IMR-90 (cell line): ENCODE results near the gene CHSY3. TPM values are rescaled to one million over a fixed set of nuclear protein-coding genes. Genes with fewer than 3 reads are reported as not detected.

Source experiments
- ATAC-seq: fragments of 200-7000 bp; cut with Tn5 transposase; 2 replicates; pipeline ENCODE4 v1.9.1; 2020; ENCODE audit warnings: low read depth, mild to moderate bottlenecking, moderate library complexity
- BruUV-seq: library from RNA; stranded (reverse); fragments of 400-500 nt; replicated peaks from 2 replicates; lab custom pipeline; 2021; lab: Mats Ljungman, UMichigan
- CTCF ChIA-PET: fragments of 300-600 bp; formaldehyde crosslinking; extraction: SDS; loops from one replicate; lab custom pipeline; 2021; ENCODE audit warnings: antibody characterized with exemption; lab: Yijun Ruan, JAX
- POLR2A ChIA-PET: fragments of 300-600 bp; sonication (Branson Sonifier 250); formaldehyde crosslinking; loops from one replicate; lab custom pipeline; 2022; ENCODE audit warnings: antibody characterized with exemption; ENCODE audit not compliant: unreplicated experiment; lab: Charles Lee
- DNase-seq: peaks from one replicate; pipeline ENCODE4 v3.0.0; 2013
- H2AFZ ChIP-seq: replicated peaks from 2 replicates; pipeline ENCODE3; 2013; ENCODE audit warnings: low read length, mild to moderate bottlenecking; ENCODE audit not compliant: poor library complexity
- H2AK5ac ChIP-seq: 2 replicates; pipeline ENCODE4 v1.6.1; 2013; ENCODE audit warnings: low read depth, low read length, inconsistent platforms
- H2AK9ac ChIP-seq: replicated peaks from 2 replicates; pipeline ENCODE3; 2013; ENCODE audit warnings: mild to moderate bottlenecking, low read depth, low read length, moderate library complexity; ENCODE audit not compliant: poor library complexity
- H2BK120ac ChIP-seq: 2 replicates; pipeline ENCODE4 v1.6.1; 2013; ENCODE audit warnings: low read depth, low read length, inconsistent platforms
- H2BK15ac ChIP-seq: 3 replicates; pipeline ENCODE4 v1.6.1; 2013; ENCODE audit warnings: low read depth, low read length, inconsistent platforms
- H2BK20ac ChIP-seq: 2 replicates; pipeline ENCODE4 v1.6.1; 2013; ENCODE audit warnings: low read depth, mild to moderate bottlenecking, inconsistent platforms, low read length, moderate library complexity
- H2BK5ac ChIP-seq: 2 replicates; pipeline ENCODE4 v1.6.1; 2013; ENCODE audit warnings: mild to moderate bottlenecking, low read depth, low read length, inconsistent platforms; ENCODE audit not compliant: poor library complexity, severe bottlenecking
- H3K14ac ChIP-seq: replicated peaks from 2 replicates; pipeline ENCODE4 v1.6.1; 2013; ENCODE audit warnings: low read depth, low read length, inconsistent platforms
- H3K18ac ChIP-seq: 2 replicates; pipeline ENCODE4 v1.6.1; 2013; ENCODE audit warnings: low read depth, low read length, control low read depth
- H3K23ac ChIP-seq: 2 replicates; pipeline ENCODE4 v1.6.1; 2013; ENCODE audit warnings: low read depth, low read length, inconsistent platforms
- H3K27ac ChIP-seq: 2 replicates; pipeline ENCODE4 v1.5.1; 2013; ENCODE audit warnings: mild to moderate bottlenecking, control low read depth, low read length; ENCODE audit not compliant: insufficient read depth
- H3K27me3 ChIP-seq: 2 replicates; pipeline ENCODE4 v1.6.1; 2013; ENCODE audit warnings: low read length; ENCODE audit not compliant: control insufficient read depth, insufficient read depth
- H3K36me3 ChIP-seq: 2 replicates; pipeline ENCODE4 v1.6.1; 2013; ENCODE audit warnings: low read length, mixed read lengths; ENCODE audit not compliant: control insufficient read depth, insufficient read depth
- H3K4ac ChIP-seq: 2 replicates; pipeline ENCODE4 v1.6.1; 2013; ENCODE audit warnings: low read depth, low read length, inconsistent platforms
- H3K4me1 ChIP-seq: 2 replicates; pipeline ENCODE4 v1.6.1; 2013; ENCODE audit warnings: low read length, mixed read lengths; ENCODE audit not compliant: control insufficient read depth, insufficient read depth
- H3K4me2 ChIP-seq: 2 replicates; pipeline ENCODE4 v1.6.1; 2013; ENCODE audit warnings: low read depth, mild to moderate bottlenecking, control low read depth, low read length, moderate library complexity
- H3K4me3 ChIP-seq: 2 replicates; pipeline ENCODE4 v1.5.1; 2013; ENCODE audit warnings: low read depth, mild to moderate bottlenecking, control low read depth, low read length, moderate library complexity; ENCODE audit not compliant: insufficient read depth
- H3K56ac ChIP-seq: 2 replicates; pipeline ENCODE4 v1.6.1; 2013; ENCODE audit warnings: low read length, inconsistent platforms; ENCODE audit not compliant: insufficient read depth; ENCODE audit errors: extremely low read depth
- H3K79me1 ChIP-seq, 2 experiments: 2 replicates each; pipeline ENCODE4 v1.6.1; 2013; ENCODE audit warnings: low read length in 2 of 2, inconsistent platforms in 1 of 2, low read depth in 1 of 2
- H3K9ac ChIP-seq: 2 replicates; pipeline ENCODE4 v1.6.1; 2013; ENCODE audit warnings: low read depth, low read length, control low read depth
- H3K9me1 ChIP-seq: 2 replicates; pipeline ENCODE4 v1.6.1; 2013; ENCODE audit warnings: low read length, inconsistent platforms; ENCODE audit not compliant: insufficient read depth
- H3K9me3 ChIP-seq: 2 replicates; pipeline ENCODE4 v1.6.1; 2013; ENCODE audit warnings: low read length; ENCODE audit not compliant: control insufficient read depth, insufficient read depth
- H4K20me1 ChIP-seq: 2 replicates; pipeline ENCODE4 v1.6.1; 2013; ENCODE audit warnings: low read length, inconsistent platforms; ENCODE audit not compliant: insufficient read depth
- H4K5ac ChIP-seq: 2 replicates; pipeline ENCODE4 v1.6.1; 2013; ENCODE audit warnings: mild to moderate bottlenecking, low read depth, low read length, control low read depth
- H4K8ac ChIP-seq, 2 experiments: 2 replicates each; pipeline ENCODE4 v1.6.1; 2013; ENCODE audit warnings: low read depth in 2 of 2, low read length in 2 of 2, control low read depth in 1 of 2, inconsistent platforms in 1 of 2
- H4K91ac ChIP-seq: 2 replicates; pipeline ENCODE4 v1.6.1; 2013; ENCODE audit warnings: low read depth, low read length, inconsistent platforms; ENCODE audit not compliant: insufficient read depth
- BHLHE40 ChIP-seq: fragments of 150-350 bp; IDR thresholded peaks from 2 replicates; pipeline ENCODE4 v1.6.1; 2016; ENCODE audit warnings: mild to moderate bottlenecking, low read depth, low read length
- CEBPB ChIP-seq: IDR thresholded peaks from 2 replicates; pipeline ENCODE4 v1.6.1; 2012; ENCODE audit warnings: low read depth, low read length, improper control_type of control experiment
- CHD1 ChIP-seq: IDR thresholded peaks from 2 replicates; pipeline ENCODE4 v1.6.1; 2012; ENCODE audit warnings: low read depth, low read length, improper control_type of control experiment
- FOS ChIP-seq: fragments of 150-350 bp; IDR thresholded peaks from 2 replicates; pipeline ENCODE4 v1.6.1; 2016; ENCODE audit warnings: low read depth, low read length
- MAFK ChIP-seq: IDR thresholded peaks from 2 replicates; pipeline ENCODE4 v1.6.1; 2012; ENCODE audit warnings: low read depth, low read length, improper control_type of control experiment
- MAZ ChIP-seq: IDR thresholded peaks from 2 replicates; pipeline ENCODE4 v1.6.1; 2012; ENCODE audit warnings: low read depth, mild to moderate bottlenecking, low read length, improper control_type of control experiment, moderate library complexity, borderline replicate concordance
- MXI1 ChIP-seq: IDR thresholded peaks from 2 replicates; pipeline ENCODE4 v1.6.1; 2012; ENCODE audit warnings: low read depth, mild to moderate bottlenecking, low read length, moderate library complexity, borderline replicate concordance
- NFE2L2 ChIP-seq: fragments of 150-350 bp; IDR thresholded peaks from 2 replicates; pipeline ENCODE4 v1.6.1; 2016; ENCODE audit warnings: low read depth, mild to moderate bottlenecking, low read length
- POLR2A ChIP-seq: IDR thresholded peaks from 2 replicates; pipeline ENCODE4 v1.6.1; 2012; ENCODE audit warnings: mild to moderate bottlenecking, low read depth, low read length
- RAD21 ChIP-seq: IDR thresholded peaks from 2 replicates; pipeline ENCODE4 v1.6.1; 2012; ENCODE audit warnings: low read length, improper control_type of control experiment
- RCOR1 ChIP-seq: IDR thresholded peaks from 2 replicates; pipeline ENCODE4 v1.6.1; 2012; ENCODE audit warnings: mild to moderate bottlenecking, low read length, improper control_type of control experiment; ENCODE audit not compliant: insufficient replicate concordance
- RFX5 ChIP-seq: IDR thresholded peaks from 2 replicates; pipeline ENCODE4 v1.8.0; 2012; ENCODE audit warnings: low read depth, mild to moderate bottlenecking, low read length, moderate library complexity
- SMC3 ChIP-seq: fragments of 150-350 bp; IDR thresholded peaks from 2 replicates; pipeline ENCODE4 v1.6.1; 2016; ENCODE audit warnings: low read depth, mild to moderate bottlenecking, antibody characterized with exemption, low read length, moderate library complexity
- WGBS, 2 experiments: methylation state at CpG; one replicate each; pipeline versions ENCODE4 v1.1.5 to v1.1.7; 2013; ENCODE audit warnings: missing lambda C conversion rate in 2 of 2; ENCODE audit not compliant: insufficient read length in 1 of 2; ENCODE audit errors: extremely low coverage in 2 of 2; 5-methylcytosine and 5-hydroxymethylcytosine counted together
- dilution Hi-C: fragments of 300-500 bp; cut with HindIII; formaldehyde crosslinking; loops from one replicate; pipeline ENCODE4 v1.14.3; 2018; ENCODE audit warnings: low sequenced_read_pairs; ENCODE audit not compliant: unreplicated experiment
- in situ Hi-C: fragments of 300-500 bp; cut with MboI; formaldehyde crosslinking; loops from 3 replicates; pipeline ENCODE4 v1.14.3; 2019; ENCODE audit warnings: low sequenced_read_pairs, inconsistent platforms, mixed read lengths
- intact Hi-C: fragments of 100-400 bp; cut with micrococcal nuclease; formaldehyde crosslinking; loops from 2 replicates; pipeline ENCODE4 v1.10.0; 2022
- polyA plus RNA-seq, 3 experiments: library from polyadenylated mRNA; depleted of rRNA; stranded (reverse); fragments of >200 nt; gene quantifications; 2 replicates each; pipeline ENCODE4 v1.2.3, GENCODE V29; 2012; ENCODE audit warnings: low replicate concordance in 1 of 3
- total RNA-seq: library from RNA; depleted of rRNA; stranded (reverse); fragments of >200 nt; gene quantifications from 2 replicates; pipeline ENCODE4 v1.2.3, GENCODE V29; 2012
- TF ChIP-seq, protein P1 (sequence below): fragments of 150-350 bp; IDR thresholded peaks from 2 replicates; pipeline ENCODE4 v1.6.1; 2016; ENCODE audit warnings: low read depth, mild to moderate bottlenecking, low read length, moderate library complexity, borderline replicate concordance
- TF ChIP-seq, protein P2 (sequence below): conservative IDR thresholded peaks from 2 replicates; pipeline ENCODE4 v1.5.1; 2012; ENCODE audit warnings: mild to moderate bottlenecking, low read depth, low read length, improper control_type of control experiment
- TF ChIP-seq, protein P3 (sequence below): fragments of 150-350 bp; IDR thresholded peaks from 2 replicates; pipeline ENCODE4 v1.6.1; 2017; ENCODE audit warnings: mild to moderate bottlenecking, antibody characterized with exemption, low read length, low read depth

CHSY3 gene
- total and polyA plus RNA-seq, 2 of the 4 experiments (the other 2 are of a cell fraction), result 0.62 to 1.3 TPM

DNA sequence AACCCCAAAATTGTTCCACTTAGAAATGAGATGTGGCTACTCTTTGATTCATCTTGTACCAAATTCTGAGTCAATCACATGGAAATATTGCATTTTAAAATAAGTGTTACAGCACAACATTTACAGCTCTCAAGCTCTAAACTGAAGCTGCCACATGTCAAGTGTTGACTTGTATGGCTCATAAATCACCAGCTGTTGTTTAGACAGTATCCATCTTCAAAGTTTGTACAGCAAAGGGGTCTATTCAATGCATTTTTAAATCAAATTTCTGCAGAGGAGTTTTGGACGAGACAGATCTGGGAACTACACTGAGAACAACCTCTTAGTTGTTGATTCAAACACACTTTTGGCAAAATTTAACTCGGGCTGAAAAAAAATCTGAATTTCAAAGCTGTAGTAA lies 31.4 kb downstream of the CHSY3 start:
- Histone ChIP-seq H3K9me1 (no peaks in the 10 kb centered on the region), H3K27ac (no peak overlapping the region), H3K23ac (no peak overlapping the region), H3K56ac (no peak overlapping the region), H2AK9ac (no peak overlapping the region), H3K9ac (no peak overlapping the region), H3K9me3 (no peaks in the 10 kb centered on the region), H3K4me3 (no peak overlapping the region), H3K4ac (no peak overlapping the region), H3K4me2 (no peak overlapping the region), H2BK5ac (no peak overlapping the region), H4K8ac (no peak overlapping the region), H3K36me3 (no peaks in the 10 kb centered on the region), H3K18ac (no peak overlapping the region), H4K91ac (no peak overlapping the region), H2BK20ac (no peak overlapping the region), H2AK5ac (no peak overlapping the region), H2AFZ (no peak overlapping the region), H3K79me1 (no peaks in the 10 kb centered on the region), H2BK15ac (no peak overlapping the region), H3K27me3 (no peaks in the 10 kb centered on the region), H4K5ac (no peak overlapping the region), H3K14ac (no peak overlapping the region), H2BK120ac (no peak overlapping the region), H3K4me1 (no peaks in the 10 kb centered on the region), H4K20me1 (no peaks in the 10 kb centered on the region)
- intact Hi-C loops (no loop called here), in situ Hi-C loops (no loop called here), dilution Hi-C loops (no loop called here)
- ChIA-PET POLR2A (interaction anchor here (0.6 kb wide), 1 partner anchor 35 kb away, joined by 3 read pairs; no protein-coding TSS in a partner anchor), CTCF (no interaction called here)
- no CpG with 5 or more reads among the region's 2 CpGs for WGBS, 2 experiments
- no TSS peak for BruUV-seq
- TF ChIP-seq, protein P1, sequence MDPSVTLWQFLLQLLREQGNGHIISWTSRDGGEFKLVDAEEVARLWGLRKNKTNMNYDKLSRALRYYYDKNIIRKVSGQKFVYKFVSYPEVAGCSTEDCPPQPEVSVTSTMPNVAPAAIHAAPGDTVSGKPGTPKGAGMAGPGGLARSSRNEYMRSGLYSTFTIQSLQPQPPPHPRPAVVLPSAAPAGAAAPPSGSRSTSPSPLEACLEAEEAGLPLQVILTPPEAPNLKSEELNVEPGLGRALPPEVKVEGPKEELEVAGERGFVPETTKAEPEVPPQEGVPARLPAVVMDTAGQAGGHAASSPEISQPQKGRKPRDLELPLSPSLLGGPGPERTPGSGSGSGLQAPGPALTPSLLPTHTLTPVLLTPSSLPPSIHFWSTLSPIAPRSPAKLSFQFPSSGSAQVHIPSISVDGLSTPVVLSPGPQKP, result no peak
- TF ChIP-seq POLR2A, result no peak
- TF ChIP-seq, protein P2, sequence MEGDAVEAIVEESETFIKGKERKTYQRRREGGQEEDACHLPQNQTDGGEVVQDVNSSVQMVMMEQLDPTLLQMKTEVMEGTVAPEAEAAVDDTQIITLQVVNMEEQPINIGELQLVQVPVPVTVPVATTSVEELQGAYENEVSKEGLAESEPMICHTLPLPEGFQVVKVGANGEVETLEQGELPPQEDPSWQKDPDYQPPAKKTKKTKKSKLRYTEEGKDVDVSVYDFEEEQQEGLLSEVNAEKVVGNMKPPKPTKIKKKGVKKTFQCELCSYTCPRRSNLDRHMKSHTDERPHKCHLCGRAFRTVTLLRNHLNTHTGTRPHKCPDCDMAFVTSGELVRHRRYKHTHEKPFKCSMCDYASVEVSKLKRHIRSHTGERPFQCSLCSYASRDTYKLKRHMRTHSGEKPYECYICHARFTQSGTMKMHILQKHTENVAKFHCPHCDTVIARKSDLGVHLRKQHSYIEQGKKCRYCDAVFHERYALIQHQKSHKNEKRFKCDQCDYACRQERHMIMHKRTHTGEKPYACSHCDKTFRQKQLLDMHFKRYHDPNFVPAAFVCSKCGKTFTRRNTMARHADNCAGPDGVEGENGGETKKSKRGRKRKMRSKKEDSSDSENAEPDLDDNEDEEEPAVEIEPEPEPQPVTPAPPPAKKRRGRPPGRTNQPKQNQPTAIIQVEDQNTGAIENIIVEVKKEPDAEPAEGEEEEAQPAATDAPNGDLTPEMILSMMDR, result no peak
- no peak for TF ChIP-seq RFX5
- no peak for TF ChIP-seq SMC3
- no peak for TF ChIP-seq NFE2L2
- TF ChIP-seq FOS, result no peak
- TF ChIP-seq CHD1, result no peak
- TF ChIP-seq, protein P3, sequence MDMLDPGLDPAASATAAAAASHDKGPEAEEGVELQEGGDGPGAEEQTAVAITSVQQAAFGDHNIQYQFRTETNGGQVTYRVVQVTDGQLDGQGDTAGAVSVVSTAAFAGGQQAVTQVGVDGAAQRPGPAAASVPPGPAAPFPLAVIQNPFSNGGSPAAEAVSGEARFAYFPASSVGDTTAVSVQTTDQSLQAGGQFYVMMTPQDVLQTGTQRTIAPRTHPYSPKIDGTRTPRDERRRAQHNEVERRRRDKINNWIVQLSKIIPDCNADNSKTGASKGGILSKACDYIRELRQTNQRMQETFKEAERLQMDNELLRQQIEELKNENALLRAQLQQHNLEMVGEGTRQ, result no peak
- TF ChIP-seq CEBPB, result no peak
- TF ChIP-seq MAFK, result no peak
- TF ChIP-seq RCOR1, result no peak
- no peak for TF ChIP-seq RAD21
- TF ChIP-seq BHLHE40, result no peak
- TF ChIP-seq MXI1, result no peak
- TF ChIP-seq MAZ, result no peak
- ATAC-seq, result no peak
- no peak for DNase-seq
